Measurements from ENCODE around the gene PKD1L1. TPM values are rescaled to one million over a fixed set of nuclear protein-coding genes. Genes with fewer than 3 reads are reported as not detected.

Gene PKD1L1
- total and polyA plus RNA-seq, 7 donors: 0.16 to 1.2 (median 0.63) TPM; not detected in 1

DNA sequence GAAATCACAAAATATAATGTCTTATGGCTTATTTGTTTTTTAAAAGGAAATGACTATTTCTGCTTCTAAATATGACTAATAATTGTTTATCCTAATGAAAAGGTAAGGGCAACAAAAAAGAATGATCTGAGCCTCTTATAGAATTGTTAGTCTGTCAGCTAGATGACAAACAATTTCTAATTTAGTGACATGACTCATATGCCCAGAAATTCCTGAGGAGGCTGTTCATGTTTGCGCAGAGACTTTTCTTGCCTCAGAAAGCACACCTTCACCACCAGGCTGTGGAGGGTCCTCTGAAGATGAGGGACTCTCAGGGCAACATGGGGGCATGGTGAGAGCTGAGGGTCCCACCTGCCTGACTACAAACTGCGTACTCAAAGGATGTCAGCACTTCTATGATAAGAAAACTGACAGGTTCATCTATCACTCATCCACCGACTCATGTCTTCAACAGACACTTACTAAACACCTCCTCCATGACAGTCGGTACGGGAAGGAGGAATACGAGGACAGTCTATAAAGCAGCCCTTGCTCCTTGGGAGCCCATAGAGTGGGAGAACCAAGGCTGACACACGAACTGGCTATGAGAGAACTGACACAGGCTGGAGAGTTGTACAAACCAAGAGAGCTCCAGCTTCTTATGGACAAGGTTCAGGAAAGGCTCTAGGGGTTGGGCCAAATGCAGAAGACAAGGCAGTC is 102.0 kb downstream of the PKD1L1 start:
- no peak for TF ChIP-seq CTCF (IDR thresholded peaks at IDR 0.05)
- TF ChIP-seq EP300 (IDR thresholded peaks at IDR 0.05): no peak
- no peak for TF ChIP-seq POLR2A (IDR thresholded peaks at IDR 0.05)
- no peak for TF ChIP-seq POLR2AphosphoS5 (IDR thresholded peaks at IDR 0.05)
- no peaks in the 10 kb centered on the region for H3K27me3 ChIP-seq
- H3K27ac ChIP-seq: no peak overlapping the region
- H3K4me1 ChIP-seq: no peaks in the 10 kb centered on the region
- DNase-seq: no peak
- intact Hi-C loops (cut with DNase I): no loop called here
- no peak overlapping the region for H3K4me3 ChIP-seq
- WGBS, 2 donors: 89 to 94% methylated on average over 7 of the region's 7 CpGs
- H3K36me3 ChIP-seq: no peaks in the 10 kb centered on the region
- H3K9me3 ChIP-seq: no peaks in the 10 kb centered on the region

DNA sequence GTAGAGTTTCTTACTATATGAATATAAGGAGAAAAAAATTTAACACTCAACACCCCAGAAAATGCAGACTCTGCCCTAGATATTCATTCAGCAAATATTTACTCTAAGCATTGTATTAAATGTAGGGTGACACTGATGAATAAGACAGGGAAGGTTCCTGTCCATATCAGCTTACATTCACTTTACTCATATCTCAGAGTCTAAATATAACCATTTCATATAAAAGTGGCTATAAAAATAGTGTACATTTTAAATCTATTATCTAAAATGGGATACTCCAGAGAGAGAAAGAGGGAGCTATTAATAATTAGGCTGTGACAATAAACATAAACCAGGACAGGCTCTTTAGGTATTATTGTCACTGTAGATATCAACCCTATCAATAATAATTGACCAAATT is 104.0 kb downstream of the PKD1L1 start:
- no peak for TF ChIP-seq EP300 (IDR thresholded peaks at IDR 0.05)
- no peak for DNase-seq
- intact Hi-C loops (cut with DNase I): no loop called here
- H3K9me3 ChIP-seq: no peaks in the 10 kb centered on the region
- H3K27me3 ChIP-seq: no peaks in the 10 kb centered on the region
- no peak overlapping the region for H3K27ac ChIP-seq
- no peaks in the 10 kb centered on the region for H3K36me3 ChIP-seq
- no peaks in the 10 kb centered on the region for H3K4me1 ChIP-seq
- H3K4me3 ChIP-seq: no peak overlapping the region

- TF ChIP-seq POLR2A (IDR thresholded peaks at IDR 0.05): no peak
- TF ChIP-seq POLR2AphosphoS5 (IDR thresholded peaks at IDR 0.05): no peak
- no peak for TF ChIP-seq CTCF (IDR thresholded peaks at IDR 0.05)
- no peak for TF ChIP-seq EP300 (IDR thresholded peaks at IDR 0.05)
- DNase-seq: no peak
- intact Hi-C loops (cut with DNase I): no loop called here
- Histone ChIP-seq H3K4me1 (no peaks in the 10 kb centered on the region), H3K27me3 (no peaks in the 10 kb centered on the region), H3K36me3 (no peaks in the 10 kb centered on the region), H3K9me3 (no peaks in the 10 kb centered on the region), H3K27ac (no peak overlapping the region), H3K4me3 (no peak overlapping the region)
- 78 to 85% methylated on average over 2 of the region's 2 CpGs for WGBS, 2 donors
These were observed 105.0 kb downstream of the PKD1L1 start for GRCh38 chr7:47843291-47843690.

DNA sequence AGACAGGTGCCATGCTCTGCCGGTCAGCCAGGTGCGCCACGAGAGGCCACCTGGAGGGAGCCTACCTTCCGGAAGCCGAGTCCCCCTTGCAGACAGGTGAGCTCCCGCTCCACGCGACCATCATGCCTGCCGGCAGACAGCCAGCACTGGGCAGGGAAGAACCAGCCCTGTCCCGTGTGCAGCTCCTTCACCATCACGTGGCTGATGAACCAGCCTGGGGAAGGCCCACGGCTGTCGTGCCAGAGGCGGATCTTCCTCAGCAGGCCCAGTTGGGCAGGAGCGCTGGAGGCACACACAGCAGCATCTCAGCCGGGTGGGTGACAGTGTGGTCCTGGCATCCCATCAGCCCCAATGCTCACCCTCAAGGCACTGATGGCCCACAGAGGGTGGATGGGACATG is 108.9 kb downstream of the PKD1L1 start:
- Histone ChIP-seq H3K4me3 (no peak overlapping the region), H3K4me1 (no peaks in the 10 kb centered on the region), H3K27ac (no peak overlapping the region), H3K9me3 (no peaks in the 10 kb centered on the region), H3K27me3 (no peaks in the 10 kb centered on the region), H3K36me3 (no peaks in the 10 kb centered on the region)
- intact Hi-C loops (cut with DNase I): no loop called here
- 91 to 93% methylated on average over 16 of the region's 16 CpGs for whole genome bisulfite sequencing, 2 donors
- DNase-seq: no peak
- TF ChIP-seq CTCF (IDR thresholded peaks at IDR 0.05) (no peak), EP300 (IDR thresholded peaks at IDR 0.05) (no peak), POLR2A (IDR thresholded peaks at IDR 0.05) (no peak), POLR2AphosphoS5 (IDR thresholded peaks at IDR 0.05) (no peak)

GRCh38 chr7:47837826-47838225 is 110.4 kb downstream of the PKD1L1 start:
- intact Hi-C loops (cut with DNase I): no loop called here
- Histone ChIP-seq H3K27me3 (no peaks in the 10 kb centered on the region), H3K4me1 (no peaks in the 10 kb centered on the region), H3K36me3 (no peaks in the 10 kb centered on the region), H3K4me3 (no peak overlapping the region), H3K27ac (no peak overlapping the region), H3K9me3 (no peaks in the 10 kb centered on the region)
- 82 to 86% methylated on average over 8 of the region's 8 CpGs for WGBS, 2 donors
- TF ChIP-seq POLR2AphosphoS5 (IDR thresholded peaks at IDR 0.05): no peak
- TF ChIP-seq EP300 (IDR thresholded peaks at IDR 0.05): no peak
- no peak for TF ChIP-seq POLR2A (IDR thresholded peaks at IDR 0.05)
- no peak for TF ChIP-seq CTCF (IDR thresholded peaks at IDR 0.05)
- DNase-seq: no peak

Measured in sigmoid colon (tissue), 7 donors.